GM12878 (cell line): ENCODE data around the gene MYO15B. TPM values are rescaled to one million over a fixed set of nuclear protein-coding genes. Genes with fewer than 3 reads are reported as not detected.

Source experiments
- ATAC-seq: fragments of 200-7000 bp; cut with Tn5 transposase; 3 replicates; pipeline ENCODE4 v1.9.1; 2020; ENCODE audit warnings: mild to moderate bottlenecking, moderate library complexity
- BruUV-seq: library from RNA; stranded (reverse); fragments of 400-500 nt; replicated peaks from 2 replicates; lab custom pipeline; 2021; lab: Mats Ljungman, UMichigan
- CTCF ChIA-PET: fragments of 300-600 bp; sonication (Branson Sonifier 250); formaldehyde crosslinking; extraction: SDS; loops from one replicate; lab custom pipeline; 2021; ENCODE audit warnings: inconsistent platforms; lab: Yijun Ruan, JAX
- POLR2A ChIA-PET: fragments of 350-600 bp; formaldehyde crosslinking; extraction: SDS; loops from one replicate; lab custom pipeline; 2021; ENCODE audit warnings: inconsistent platforms; lab: Charles Lee
- RAD21 ChIA-PET: fragments of 300-600 bp; sonication (Branson Sonifier 250); formaldehyde crosslinking; loops from one replicate; lab custom pipeline; 2023; ENCODE audit warnings: antibody characterized with exemption; ENCODE audit not compliant: unreplicated experiment; lab: Charles Lee
- SMC1A ChIA-PET: fragments of 300-600 bp; sonication (Branson Sonifier 250); formaldehyde crosslinking; loops from one replicate; lab custom pipeline; 2023; ENCODE audit not compliant: unreplicated experiment, uncharacterized antibody; lab: Charles Lee
- DNase-seq: peaks from one replicate; pipeline ENCODE4 v3.0.0-alpha.2; 2011; ENCODE audit warnings: low read depth, low spot score
- FAIRE-seq: peaks from 3 replicates; lab custom pipeline; 2011; peaks lifted over from hg19 to GRCh38; lab: Jason Lieb, UNC
- H2AFZ ChIP-seq: 2 replicates; pipeline ENCODE4 v1.6.0; 2011; ENCODE audit warnings: low read depth, low read length, control low read depth; ENCODE audit not compliant: control insufficient read depth
- H3K27ac ChIP-seq: 2 replicates; pipeline ENCODE4 v1.5.1; 2011; ENCODE audit warnings: control low read depth; ENCODE audit not compliant: control insufficient read depth, insufficient read depth
- H3K27me3 ChIP-seq, 2 experiments: replicated peaks in 1 of 2; 2 replicates each; pipeline versions ENCODE4 v1.6.0 to v1.6.1; 2011; ENCODE audit warnings: low read length in 1 of 2; ENCODE audit not compliant: control insufficient read depth in 2 of 2, insufficient read depth in 2 of 2
- H3K36me3 ChIP-seq, 2 experiments: 2 replicates each; pipeline ENCODE4 v1.5.1; 2011; ENCODE audit warnings: low read length in 1 of 2; ENCODE audit not compliant: control insufficient read depth in 2 of 2, insufficient read depth in 2 of 2
- H3K4me1 ChIP-seq: 2 replicates; pipeline ENCODE4 v1.6.1; 2011; ENCODE audit warnings: mild to moderate bottlenecking, low read length, moderate library complexity, mixed read lengths; ENCODE audit not compliant: control insufficient read depth, insufficient read depth
- H3K4me2 ChIP-seq: 2 replicates; pipeline ENCODE4 v1.6.0; 2011; ENCODE audit warnings: control low read depth; ENCODE audit not compliant: control insufficient read depth, insufficient read depth
- H3K4me3 ChIP-seq: fragments of 200-600 bp; sonication (generic); 2 replicates; pipeline ENCODE4 v1.5.1; 2016
- H3K79me2 ChIP-seq: 2 replicates; pipeline ENCODE4 v1.6.0; 2011; ENCODE audit warnings: low read length; ENCODE audit not compliant: control insufficient read depth, insufficient read depth
- H3K9ac ChIP-seq: 2 replicates; pipeline ENCODE4 v1.8.0; 2011; ENCODE audit warnings: low read length, control low read depth, mixed read lengths; ENCODE audit not compliant: control insufficient read depth, insufficient read depth
- H3K9me3 ChIP-seq: replicated peaks from 3 replicates; pipeline ENCODE4 v1.5.1; 2011; ENCODE audit warnings: mild to moderate bottlenecking, low read length; ENCODE audit not compliant: control insufficient read depth, insufficient read depth
- H4K20me1 ChIP-seq: 2 replicates; pipeline ENCODE4 v1.6.0; 2011; ENCODE audit not compliant: control insufficient read depth, insufficient read depth
- ATF7 ChIP-seq: fragments of 450-650 bp; IDR thresholded peaks from 2 replicates; pipeline ENCODE4 v1.6.1; 2016; ENCODE audit warnings: low read depth, mild to moderate bottlenecking
- CBFB ChIP-seq: IDR thresholded peaks from 2 replicates; pipeline ENCODE4 v1.6.1; 2016; ENCODE audit warnings: antibody characterized with exemption, low read depth
- EED ChIP-seq: sonication (generic); IDR thresholded peaks from 2 replicates; pipeline ENCODE4 v1.6.1; 2016; ENCODE audit warnings: antibody characterized with exemption, low read depth
- EGR1 ChIP-seq, 2 experiments: IDR thresholded peaks; 1 replicate in 1 of 2; 2 replicates in 1 of 2; pipeline ENCODE4 v1.6.1; 2011 to 2012; ENCODE audit warnings: low read depth in 2 of 2, low read length in 2 of 2, borderline replicate concordance in 1 of 2, mild to moderate bottlenecking in 1 of 2, moderate library complexity in 1 of 2
- FOXK2 ChIP-seq: fragments of 450-650 bp; IDR thresholded peaks from 2 replicates; pipeline ENCODE4 v1.6.1; 2017; ENCODE audit warnings: mild to moderate bottlenecking, moderate library complexity
- HDGF ChIP-seq: fragments of 450-650 bp; IDR thresholded peaks from 2 replicates; pipeline ENCODE4 v1.6.1; 2016; ENCODE audit warnings: antibody characterized with exemption
- IRF3 ChIP-seq: fragments of 450-650 bp; IDR thresholded peaks from 2 replicates; pipeline ENCODE4 v1.6.1; 2014; ENCODE audit warnings: mild to moderate bottlenecking
- NBN ChIP-seq: fragments of 450-650 bp; IDR thresholded peaks from 2 replicates; pipeline ENCODE4 v1.6.1; 2016
- NR2C1 ChIP-seq: fragments of 450-650 bp; IDR thresholded peaks from 2 replicates; pipeline ENCODE4 v1.6.1; 2017; ENCODE audit warnings: antibody characterized with exemption, mild to moderate bottlenecking, moderate library complexity
- PAX8 ChIP-seq: fragments of 450-650 bp; IDR thresholded peaks from 2 replicates; pipeline ENCODE4 v1.6.1; 2017; ENCODE audit warnings: mild to moderate bottlenecking, moderate library complexity
- SRF ChIP-seq, 2 experiments: IDR thresholded peaks; 2 replicates each; pipeline ENCODE4 v1.6.1; 2011; ENCODE audit warnings: low read depth in 2 of 2, low read length in 2 of 2, mild to moderate bottlenecking in 1 of 2, moderate library complexity in 1 of 2
- SUPT20H ChIP-seq: IDR thresholded peaks from 2 replicates; pipeline ENCODE4 v1.6.1; 2011; ENCODE audit warnings: low read depth, mild to moderate bottlenecking, low read length, moderate library complexity, borderline replicate concordance; ENCODE audit not compliant: control insufficient read depth
- TAF1 ChIP-seq: IDR thresholded peaks from 2 replicates; pipeline ENCODE4 v1.6.1; 2011; ENCODE audit warnings: mild to moderate bottlenecking, low read depth, low read length, borderline replicate concordance
- TCF12 ChIP-seq: IDR thresholded peaks from 2 replicates; pipeline ENCODE4 v1.6.1; 2011; ENCODE audit warnings: low read depth, mild to moderate bottlenecking, low read length
- ZBTB33 ChIP-seq: fragments of 450-650 bp; IDR thresholded peaks from 2 replicates; pipeline ENCODE4 v1.6.1; 2017; ENCODE audit warnings: mild to moderate bottlenecking
- ZBTB40 ChIP-seq: fragments of 450-650 bp; IDR thresholded peaks from 2 replicates; pipeline ENCODE4 v1.6.1; 2016; ENCODE audit warnings: mild to moderate bottlenecking, moderate library complexity, borderline replicate concordance
- ZNF384 ChIP-seq: IDR thresholded peaks from 2 replicates; pipeline ENCODE4 v1.6.1; 2012; ENCODE audit warnings: low read depth, mild to moderate bottlenecking, low read length, improper control_type of control experiment, borderline replicate concordance
- WGBS: methylation state at CpG from one replicate; pipeline ENCODE4 v1.1.6; 2016; ENCODE audit warnings: low lambda C conversion rate; ENCODE audit not compliant: insufficient replicate concordance, insufficient coverage; ENCODE audit errors: missing lambda C conversion rate; 5-methylcytosine and 5-hydroxymethylcytosine counted together
- in situ Hi-C: fragments of 300-500 bp; cut with MboI; formaldehyde crosslinking; loops from 9 replicates; pipeline ENCODE4 v1.14.3; 2018; ENCODE audit warnings: mixed read lengths
- intact Hi-C: fragments of 100-400 bp; cut with micrococcal nuclease; formaldehyde crosslinking; loops from one replicate; pipeline ENCODE4 v1.14.2; 2022; ENCODE audit not compliant: unreplicated experiment
- polyA plus RNA-seq, 11 experiments: library from polyadenylated mRNA; depleted of rRNA in 4 of 11; unstranded in 6 of 11; stranded (reverse) in 5 of 11; fragments of >200 nt; fragmentation: Nextera tagmentation in 4 of 11; fragmentation: Illumina TruSeq in 1 of 11; extraction: Ambion mirVana in 4 of 11; extraction: Trizol in 1 of 11; gene quantifications; 1 replicate in 1 of 11; 2 replicates in 10 of 11; pipeline versions ENCODE4 v1.2.1 to v1.2.3, GENCODE V29; 2011 to 2016; ENCODE audit warnings: inconsistent platforms in 2 of 11, missing spikeins in 2 of 11, low read depth in 1 of 11
- total RNA-seq, 4 experiments: library from RNA; depleted of rRNA in 3 of 4; stranded (reverse); fragments of >200 nt in 3 of 4; fragmentation: Illumina TruSeq in 1 of 4; extraction: Trizol in 1 of 4; gene quantifications; 2 replicates each; pipeline versions ENCODE4 v1.2.1 to v1.2.3, GENCODE V29; 2013 to 2021

The MYO15B gene
- total and polyA plus RNA-seq, 10 of the 15 experiments (the other 5 are each of a cell fraction or from before 2014, with no cell fraction given), result 0.67 to 15.4 (median 2.3) TPM; not detected in 1

GRCh38 chr17:75643643-75644017 lies 56.0 kb downstream of the MYO15B start (continued):
- no peak for TF ChIP-seq IRF3

GRCh38 chr17:75645501-75645888 lies 57.9 kb downstream of the MYO15B start:
- RAD21 ChIA-PET, result interaction anchor here (0.7 to 4.3 kb wide), 11 partner anchors 9 to 295 kb away, joined by 3 to 33 read pairs (median 4); partner anchors contain the start of genes RECQL5, SAP30BP and SMIM5
- DNase-seq (no peak), FAIRE-seq (no peak), ATAC-seq (peak; percentile 17; the same call in 2 of the 3 replicates)
- intact Hi-C loops, result no loop called here
- SMC1A ChIA-PET, result interaction anchor here (1.0 to 4.5 kb wide), 12 partner anchors 7 to 209 kb away, joined by 3 to 28 read pairs (median 5); partner anchors contain the start of genes RECQL5, SAP30BP, SMIM5 and WBP2
- CTCF ChIA-PET, result interaction anchor here (0.8 to 19.5 kb wide), 13 partner anchors 9 to 189 kb away, joined by 3 to 349 read pairs (median 5); partner anchors contain the start of genes GALK1, RECQL5, SAP30BP and SMIM5
- no peaks in the 10 kb centered on the region for H4K20me1 ChIP-seq
- H3K4me3 ChIP-seq, result no peak overlapping the region
- no peak overlapping the region for H2AFZ ChIP-seq
- BruUV-seq, result no TSS peak
- WGBS, result 78% methylated on average over 7 of the region's 7 CpGs
- H3K36me3 ChIP-seq, result peaks cover 0 to 12% of the 10 kb centered on the region in 2 experiments; a peak in 3 of 4 replicates
- H3K79me2 ChIP-seq, result no peaks in the 10 kb centered on the region
- no peaks in the 10 kb centered on the region for H3K27me3 ChIP-seq
- in situ Hi-C loops, result no loop called here
- no peak overlapping the region for H3K9ac ChIP-seq
- H3K4me2 ChIP-seq, result peak overlapping the region; percentile 41; the same call in 1 of the 2 replicates
- H3K9me3 ChIP-seq, result no peaks in the 10 kb centered on the region
- peak overlapping the region; percentile 69 for H3K27ac ChIP-seq
- POLR2A ChIA-PET, result interaction anchor here (0.7 to 2.1 kb wide), 7 partner anchors 9 to 134 kb away, joined by 3 to 12 read pairs (median 4); partner anchors contain the start of genes RECQL5 and SMIM5
- H3K4me1 ChIP-seq, result peaks cover 14% of the 10 kb centered on the region
- TF ChIP-seq TCF12 (no peak), NR2C1 (no peak), NBN (no peak), ZBTB33 (no peak), EED (no peak), ZNF384 (no peak), SUPT20H (no peak), TAF1 (no peak), SRF (IDR thresholded peaks at IDR 0.05; ENCODE audit: low read depth in 2 of 2, low read length in 2 of 2) (no peak), ZBTB40 (no peak), CBFB (no peak), EGR1 (IDR thresholded peaks at IDR 0.05; ENCODE audit: borderline replicate concordance in 1 of 2, low read depth in 2 of 2, low read length in 2 of 2) (no peak), FOXK2 (no peak), HDGF (no peak), PAX8 (no peak), ATF7 (no peak)
